Activated T-cell treated with anti-CD3 and anti-CD28 coated beads for 24 hours (primary cell): ENCODE data around the gene INTU.

Experiments
- DNase-seq: peaks from one replicate; pipeline ENCODE4 v3.0.0-alpha.2; 2020; ENCODE audit warnings: low read depth

INTU gene

GRCh38 chr4:127748957-127749356, 116.2 kb downstream of the INTU start:
- DNase-seq, result no peak

- no peak for DNase-seq
Measured at GRCh38 chr4:127756906-127757305, 124.1 kb downstream of the INTU start.

GRCh38 chr4:127759228-127759820, 126.6 kb downstream of the INTU start:
- no peak for DNase-seq

GRCh38 chr4:127759893-127760292, 127.1 kb downstream of the INTU start:
- no peak for DNase-seq

- DNase-seq, result no peak
Measured at GRCh38 chr4:127771535-127772275, 138.9 kb downstream of the INTU start.

- no peak for DNase-seq
Measured at GRCh38 chr4:127772769-127773671, 140.3 kb downstream of the INTU start.

GRCh38 chr4:127775843-127776242, 143.1 kb downstream of the INTU start:
- no peak for DNase-seq
